ENCODE results near the gene SELP. TPM values are rescaled to one million over a fixed set of nuclear protein-coding genes. Genes with fewer than 3 reads are reported as not detected.

The SELP gene
- polyA plus RNA-seq, 3 donors: 0.84 to 1.4 (median 0.85) TPM

DNA sequence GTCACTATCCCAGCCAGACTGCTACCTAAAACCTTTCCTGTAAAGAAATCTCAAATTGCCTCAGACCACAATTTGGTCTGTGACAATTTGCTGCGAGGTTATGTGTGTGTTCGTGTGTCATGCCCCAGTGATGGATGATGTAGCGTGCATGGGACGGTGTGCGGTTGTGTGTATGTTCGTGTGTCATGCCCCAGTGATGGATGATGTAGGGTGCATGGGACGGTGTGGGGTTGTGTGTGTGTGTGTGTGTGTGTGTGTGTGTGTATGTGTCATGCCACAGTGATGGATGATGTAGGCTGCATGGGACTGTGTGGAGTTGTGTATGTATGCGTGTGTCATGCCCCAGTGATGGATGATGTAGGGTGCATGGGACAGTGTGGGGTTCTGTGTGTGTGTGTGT is 9.4 kb downstream of the SELP start:
- Histone ChIP-seq H3K9me3 (replicated peaks in 1 of 2; ENCODE audit: control insufficient read depth in 1 of 2, insufficient read depth in 1 of 2, low read length in 2 of 2) (no peaks in the 10 kb centered on the region), H3K4me2 (replicated peaks; ENCODE audit: extremely low read depth, low read length, poor library complexity, severe bottlenecking) (no peak overlapping the region), H3K27me3 (ENCODE audit: control insufficient read depth in 2 of 2, insufficient read depth in 2 of 2, low read length in 2 of 2) (no peaks in the 10 kb centered on the region), H2AFZ (ENCODE audit: insufficient read depth, low read depth, low read length, poor library complexity, severe bottlenecking) (no peak overlapping the region), H3K9ac (ENCODE audit: insufficient read depth, low read length, poor library complexity, severe bottlenecking) (no peak overlapping the region), H4K20me1 (ENCODE audit: insufficient read depth, low read length) (no peaks in the 10 kb centered on the region), H3K4me3 (replicated peaks in 1 of 3; ENCODE audit: low read depth in 2 of 3, low read length in 3 of 3) (no peak overlapping the region), H3K4me1 (ENCODE audit: control insufficient read depth in 1 of 2, insufficient read depth in 2 of 2, low read length in 2 of 2) (peaks cover 13 to 15% of the 10 kb centered on the region in 2 donors), H3K27ac (ENCODE audit: low read depth in 1 of 2, low read length in 2 of 2) (no peak overlapping the region), H3K79me2 (ENCODE audit: insufficient read depth, low read length) (no peaks in the 10 kb centered on the region), H3K36me3 (replicated peaks in 1 of 2; ENCODE audit: control insufficient read depth in 1 of 2, insufficient read depth in 2 of 2, low read length in 2 of 2) (no peaks in the 10 kb centered on the region)
- Mint-ChIP-seq H3K4me3 (no peak overlapping the region), H3K4me1 (peaks cover 16% of the 10 kb centered on the region), H3K36me3 (no peaks in the 10 kb centered on the region), H3K9me3 (no peaks in the 10 kb centered on the region), H3K27me3 (ENCODE audit: low read depth in 3 of 3) (peaks cover 0 to 4% (median 2%) of the 10 kb centered on the region in 3 donors), H3K27ac (no peak overlapping the region)
- intact Hi-C loops (cut with micrococcal nuclease): no loop called here
- TF ChIP-seq, protein P1, sequence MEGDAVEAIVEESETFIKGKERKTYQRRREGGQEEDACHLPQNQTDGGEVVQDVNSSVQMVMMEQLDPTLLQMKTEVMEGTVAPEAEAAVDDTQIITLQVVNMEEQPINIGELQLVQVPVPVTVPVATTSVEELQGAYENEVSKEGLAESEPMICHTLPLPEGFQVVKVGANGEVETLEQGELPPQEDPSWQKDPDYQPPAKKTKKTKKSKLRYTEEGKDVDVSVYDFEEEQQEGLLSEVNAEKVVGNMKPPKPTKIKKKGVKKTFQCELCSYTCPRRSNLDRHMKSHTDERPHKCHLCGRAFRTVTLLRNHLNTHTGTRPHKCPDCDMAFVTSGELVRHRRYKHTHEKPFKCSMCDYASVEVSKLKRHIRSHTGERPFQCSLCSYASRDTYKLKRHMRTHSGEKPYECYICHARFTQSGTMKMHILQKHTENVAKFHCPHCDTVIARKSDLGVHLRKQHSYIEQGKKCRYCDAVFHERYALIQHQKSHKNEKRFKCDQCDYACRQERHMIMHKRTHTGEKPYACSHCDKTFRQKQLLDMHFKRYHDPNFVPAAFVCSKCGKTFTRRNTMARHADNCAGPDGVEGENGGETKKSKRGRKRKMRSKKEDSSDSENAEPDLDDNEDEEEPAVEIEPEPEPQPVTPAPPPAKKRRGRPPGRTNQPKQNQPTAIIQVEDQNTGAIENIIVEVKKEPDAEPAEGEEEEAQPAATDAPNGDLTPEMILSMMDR (IDR thresholded peaks at IDR 0.05): no peak
- WGBS (ENCODE audit: insufficient coverage): 98% methylated on average over 8 of the region's 8 CpGs
- DNase-seq: no peak

DNA sequence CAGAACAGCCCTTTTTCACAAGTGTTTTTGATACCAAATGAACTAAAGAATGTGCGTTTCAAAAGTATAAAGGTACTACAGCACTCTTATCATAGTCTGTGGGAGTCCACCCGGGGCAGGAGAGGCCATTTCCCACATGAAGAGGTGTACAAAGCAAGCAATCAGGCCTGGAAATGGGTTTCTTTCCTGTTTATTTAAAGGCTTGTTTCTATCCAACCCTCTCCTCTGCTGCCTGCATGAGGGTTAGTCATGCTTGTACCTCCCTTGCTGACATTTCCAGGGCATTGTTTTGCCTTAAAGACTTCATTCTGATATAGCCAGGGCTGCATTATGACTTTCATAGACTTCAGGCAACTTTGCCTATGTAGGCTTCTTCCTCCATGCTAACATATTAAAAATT is 11.6 kb downstream of the SELP start:
- peaks cover 21% of the 10 kb centered on the region for H3K4me1 Mint-ChIP-seq
- H3K36me3 ChIP-seq (replicated peaks in 1 of 2; ENCODE audit: control insufficient read depth in 1 of 2, insufficient read depth in 2 of 2, low read length in 2 of 2): no peaks in the 10 kb centered on the region
- intact Hi-C loops (cut with micrococcal nuclease): no loop called here

More for the DNA sequence above, 11.6 kb downstream of the SELP start:
- Histone ChIP-seq H3K4me3 (replicated peaks in 1 of 3; ENCODE audit: low read depth in 2 of 3, low read length in 3 of 3) (no peak overlapping the region), H3K4me2 (replicated peaks; ENCODE audit: extremely low read depth, low read length, poor library complexity, severe bottlenecking) (no peak overlapping the region), H3K9me3 (replicated peaks in 1 of 2; ENCODE audit: control insufficient read depth in 1 of 2, insufficient read depth in 1 of 2, low read length in 2 of 2) (no peaks in the 10 kb centered on the region), H3K27ac (ENCODE audit: low read depth in 1 of 2, low read length in 2 of 2) (no peak overlapping the region), H2AFZ (ENCODE audit: insufficient read depth, low read depth, low read length, poor library complexity, severe bottlenecking) (no peak overlapping the region), H4K20me1 (ENCODE audit: insufficient read depth, low read length) (no peaks in the 10 kb centered on the region), H3K4me1 (ENCODE audit: control insufficient read depth in 1 of 2, insufficient read depth in 2 of 2, low read length in 2 of 2) (peaks cover 11 to 14% of the 10 kb centered on the region in 2 donors), H3K27me3 (ENCODE audit: control insufficient read depth in 2 of 2, insufficient read depth in 2 of 2, low read length in 2 of 2) (no peaks in the 10 kb centered on the region), H3K79me2 (ENCODE audit: insufficient read depth, low read length) (no peaks in the 10 kb centered on the region), H3K9ac (ENCODE audit: insufficient read depth, low read length, poor library complexity, severe bottlenecking) (no peak overlapping the region)
- H3K9me3 Mint-ChIP-seq: peaks cover 0 to 2% (median 0%) of the 10 kb centered on the region in 7 donors
- H3K36me3 Mint-ChIP-seq: no peaks in the 10 kb centered on the region
- peaks cover 0 to 4% (median 0%) of the 10 kb centered on the region in 3 donors for H3K27me3 Mint-ChIP-seq (ENCODE audit: low read depth in 3 of 3)
- no peak overlapping the region for H3K4me3 Mint-ChIP-seq
- TF ChIP-seq, protein P1 (IDR thresholded peaks at IDR 0.05): no peak
- H3K27ac Mint-ChIP-seq: no peak overlapping the region
- no peak for DNase-seq
- WGBS (ENCODE audit: insufficient coverage): 100% methylated on average over 2 of the region's 2 CpGs

Measured in CD14-positive monocyte (primary cell).